ENCODE data around the gene CGB1.
"Not testable (repeated sequence)": the region's sequence is repeated elsewhere in the genome, so short reads cannot be mapped to it uniquely, and the experiment has no call there.

Gene CGB1

GRCh38 chr19:49059053-49059452 is 22.4 kb upstream of the CGB1 start:
- H3K4me3 ChIP-seq (ENCODE audit: low read depth, low read length): no peak overlapping the region
- no peak for DNase-seq (ENCODE audit: low read depth)
- TF ChIP-seq, protein P1, sequence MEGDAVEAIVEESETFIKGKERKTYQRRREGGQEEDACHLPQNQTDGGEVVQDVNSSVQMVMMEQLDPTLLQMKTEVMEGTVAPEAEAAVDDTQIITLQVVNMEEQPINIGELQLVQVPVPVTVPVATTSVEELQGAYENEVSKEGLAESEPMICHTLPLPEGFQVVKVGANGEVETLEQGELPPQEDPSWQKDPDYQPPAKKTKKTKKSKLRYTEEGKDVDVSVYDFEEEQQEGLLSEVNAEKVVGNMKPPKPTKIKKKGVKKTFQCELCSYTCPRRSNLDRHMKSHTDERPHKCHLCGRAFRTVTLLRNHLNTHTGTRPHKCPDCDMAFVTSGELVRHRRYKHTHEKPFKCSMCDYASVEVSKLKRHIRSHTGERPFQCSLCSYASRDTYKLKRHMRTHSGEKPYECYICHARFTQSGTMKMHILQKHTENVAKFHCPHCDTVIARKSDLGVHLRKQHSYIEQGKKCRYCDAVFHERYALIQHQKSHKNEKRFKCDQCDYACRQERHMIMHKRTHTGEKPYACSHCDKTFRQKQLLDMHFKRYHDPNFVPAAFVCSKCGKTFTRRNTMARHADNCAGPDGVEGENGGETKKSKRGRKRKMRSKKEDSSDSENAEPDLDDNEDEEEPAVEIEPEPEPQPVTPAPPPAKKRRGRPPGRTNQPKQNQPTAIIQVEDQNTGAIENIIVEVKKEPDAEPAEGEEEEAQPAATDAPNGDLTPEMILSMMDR (conservative IDR thresholded peaks at IDR 0.05; ENCODE audit: low read depth, low read length): no peak

- peak; percentile 66 for DNase-seq (ENCODE audit: low read depth)
- no peak overlapping the region for H3K4me3 ChIP-seq (ENCODE audit: low read depth, low read length)
These were observed 21.9 kb upstream of the CGB1 start for GRCh38 chr19:49058562-49058961.

GRCh38 chr19:49057636-49058234 is 21.0 kb upstream of the CGB1 start, which contains the start of gene CGB7:
Gene CGB7 (minus strand): TSS chr19:49057749. CDS start chr19:49055375, 2,374 bp downstream.
- peak; percentile 53 for DNase-seq (ENCODE audit: low read depth)
- TF ChIP-seq, protein P1 (conservative IDR thresholded peaks at IDR 0.05; ENCODE audit: low read depth, low read length): no peak
- H3K4me3 ChIP-seq (ENCODE audit: low read depth, low read length): peak within 1 kb of the TSS; percentile 64

More at GRCh38 chr19:49058562-49058961, 21.9 kb upstream of the CGB1 start:
- TF ChIP-seq, protein P1 (conservative IDR thresholded peaks at IDR 0.05; ENCODE audit: low read depth, low read length): no peak

DNA sequence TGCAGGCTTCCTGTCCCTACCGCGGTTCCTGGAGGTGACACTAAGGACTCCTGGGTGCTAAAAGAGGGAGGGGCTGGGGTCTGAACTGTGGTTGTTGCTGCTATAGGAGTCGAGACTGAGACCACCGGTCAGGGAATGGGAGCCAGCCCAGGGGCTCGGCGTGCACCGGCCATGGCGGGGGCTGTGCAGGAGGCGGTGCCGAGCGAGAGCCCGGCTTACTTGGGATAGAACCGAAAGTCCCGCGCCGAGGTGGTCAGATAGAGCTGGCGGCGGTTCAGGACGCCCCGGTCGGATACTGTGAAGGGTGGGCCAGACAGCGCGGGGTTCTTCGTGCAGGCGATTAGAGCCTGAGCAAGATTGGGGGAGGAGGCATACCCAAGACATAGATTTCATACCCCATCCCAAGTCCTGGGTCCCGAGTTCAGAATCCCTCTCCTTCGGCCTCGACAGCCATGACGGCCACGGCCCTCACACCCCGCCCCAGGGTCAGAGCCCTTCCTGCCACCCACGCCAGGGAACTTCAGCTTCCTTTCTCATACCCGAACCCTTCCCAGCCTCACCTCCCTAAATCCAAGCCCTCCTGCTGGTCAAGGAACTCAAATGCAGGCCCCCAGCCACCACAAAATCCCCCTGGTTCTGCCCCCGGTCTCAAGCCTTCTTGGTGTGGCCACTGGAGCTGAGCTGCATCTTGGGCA is 20.4 kb upstream of the CGB1 start:
- not testable (repeated sequence) for DNase-seq (ENCODE audit: low read depth)
- H3K4me3 ChIP-seq (ENCODE audit: low read depth, low read length): peak overlapping the region; percentile 64

DNA sequence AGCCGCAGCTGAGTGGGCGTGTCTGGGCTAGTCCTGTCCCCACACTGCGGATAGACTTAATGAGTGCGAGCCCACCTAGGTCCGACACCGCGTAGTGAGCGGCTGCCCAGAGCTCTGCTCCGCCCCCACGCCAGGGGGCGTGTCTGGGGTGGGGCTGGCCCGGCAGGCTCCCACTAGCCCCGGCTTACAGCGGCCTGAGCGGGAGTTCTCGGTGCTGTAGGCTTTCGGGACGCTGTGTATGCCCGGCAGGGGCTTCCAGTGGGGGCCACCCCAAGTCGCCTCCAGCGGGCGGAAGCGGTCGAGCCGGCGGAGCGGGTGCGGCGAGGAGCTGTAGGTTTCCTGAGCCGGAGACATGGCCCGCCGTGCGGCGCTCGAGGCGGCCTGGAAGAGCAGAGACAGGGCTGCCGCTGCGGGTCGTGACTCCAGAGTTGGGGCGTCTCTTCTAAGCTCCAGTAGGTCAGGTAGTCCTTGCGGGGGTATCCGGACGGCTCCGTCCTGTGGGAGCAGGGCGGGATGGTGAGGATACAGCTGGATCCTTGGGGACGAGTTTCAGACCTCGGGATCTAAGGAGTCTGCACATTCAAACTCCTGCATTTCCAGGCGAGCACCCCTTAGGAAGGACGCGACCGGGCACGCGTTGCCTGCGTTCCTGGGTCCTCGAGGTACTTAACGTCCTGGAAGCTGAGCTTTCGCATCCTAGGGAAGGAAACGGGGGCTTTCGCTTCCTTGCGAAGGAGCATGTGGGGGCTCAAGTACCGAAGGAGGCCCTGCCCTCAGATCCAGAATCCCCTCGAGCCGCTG is 19.6 kb upstream of the CGB1 start:
- DNase-seq (ENCODE audit: low read depth): peak; percentile 37
- peak overlapping the region; percentile 64 for H3K4me3 ChIP-seq (ENCODE audit: low read depth, low read length)
- TF ChIP-seq, protein P1 (conservative IDR thresholded peaks at IDR 0.05; ENCODE audit: low read depth, low read length): peak; percentile 41

GRCh38 chr19:49050376-49051033 is 13.8 kb upstream of the CGB1 start:
- not testable (repeated sequence) for H3K4me3 ChIP-seq (ENCODE audit: low read depth, low read length)
- peak; percentile 42 for DNase-seq (ENCODE audit: low read depth)

DNA sequence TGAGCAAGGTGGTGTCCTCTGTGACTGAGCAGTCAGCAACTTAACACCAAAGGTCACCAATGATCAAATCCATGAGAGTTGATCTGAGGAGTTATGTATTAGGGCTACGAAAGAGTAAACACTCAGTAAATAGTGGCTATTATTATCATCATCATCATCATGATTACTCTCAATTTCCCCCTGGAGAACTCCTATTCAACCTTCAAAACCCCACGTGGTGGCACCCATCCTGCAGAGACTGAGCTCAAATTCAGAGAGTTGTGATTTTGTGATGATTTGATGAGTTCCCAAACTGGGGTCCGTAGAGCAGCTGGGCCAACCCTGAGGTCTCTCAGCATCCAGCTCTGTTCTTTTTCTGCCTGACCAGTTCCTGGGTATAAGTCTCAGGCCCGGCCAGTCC is 13.1 kb upstream of the CGB1 start:
- H3K4me3 ChIP-seq (ENCODE audit: low read depth, low read length); DNase-seq (ENCODE audit: low read depth): not testable (repeated sequence)

- not testable (repeated sequence) for DNase-seq (ENCODE audit: low read depth); H3K4me3 ChIP-seq (ENCODE audit: low read depth, low read length)
These were observed 12.3 kb upstream of the CGB1 start, which contains the start of gene CGB8 for GRCh38 chr19:49049011-49049410. Gene CGB8 (minus strand): TSS chr19:49049111. CDS start chr19:49048739, 372 bp downstream.

DNA sequence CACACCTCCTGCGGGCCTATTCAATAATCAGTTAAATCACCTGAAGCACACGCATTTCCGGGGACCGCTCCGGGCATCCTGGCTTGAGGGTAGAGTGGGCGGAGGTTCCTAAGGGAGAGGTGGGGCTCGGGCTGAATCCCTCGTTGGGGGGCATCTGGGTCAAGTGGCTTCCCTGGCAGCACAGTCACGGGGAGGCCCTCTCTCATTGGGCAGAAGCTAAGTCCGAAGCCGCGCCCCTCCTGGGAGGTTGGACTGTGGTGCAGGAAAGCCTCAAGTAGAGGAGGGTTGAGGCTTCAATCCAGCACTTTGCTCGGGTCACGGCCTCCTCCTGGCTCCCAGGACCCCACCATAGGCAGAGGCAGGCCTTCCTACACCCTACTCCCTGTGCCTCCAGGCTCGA is 6.9 kb upstream of the CGB1 start, which contains the start of gene CGB5:
Gene CGB5, plus strand, starts transcription at position 301 of the 400 bp plus-strand sequence. CDS start 362 bp downstream, outside the sequence.
- DNase-seq (ENCODE audit: low read depth); H3K4me3 ChIP-seq (ENCODE audit: low read depth, low read length): not testable (repeated sequence)

GRCh38 chr19:49042666-49043065 is 6.0 kb upstream of the CGB1 start:
- DNase-seq (ENCODE audit: low read depth); H3K4me3 ChIP-seq (ENCODE audit: low read depth, low read length): not testable (repeated sequence)

Data from choroid plexus epithelial cell (primary cell).